Measurements from ENCODE around the gene DAAM1.

The DAAM1 gene

GRCh38 chr14:59292921-59293534 is 104.6 kb downstream of the DAAM1 start:
- DNase-seq (ENCODE audit: low read depth) = no peak

- DNase-seq (ENCODE audit: low read depth) = no peak
These were observed 105.6 kb downstream of the DAAM1 start for GRCh38 chr14:59293935-59294661.

DNA sequence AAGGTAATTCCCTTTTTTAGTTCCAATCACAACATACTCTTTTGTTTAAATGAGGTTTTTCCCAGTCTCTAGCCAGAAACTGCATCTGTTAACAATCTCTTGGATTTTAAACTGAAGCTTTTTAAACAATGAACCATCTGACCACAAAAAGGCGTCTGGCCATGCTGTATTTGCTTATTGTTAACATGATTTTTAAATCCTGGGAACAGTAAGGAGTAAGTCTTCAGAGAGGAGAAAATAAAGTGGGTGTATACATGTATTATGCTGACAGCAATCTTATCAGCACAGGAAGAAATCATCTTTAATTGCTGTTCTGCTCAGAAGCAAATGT is 106.2 kb downstream of the DAAM1 start:
- DNase-seq (ENCODE audit: low read depth) = no peak

- no peak for DNase-seq (ENCODE audit: low read depth)
These were observed 107.5 kb downstream of the DAAM1 start for GRCh38 chr14:59295951-59296350.

DNA sequence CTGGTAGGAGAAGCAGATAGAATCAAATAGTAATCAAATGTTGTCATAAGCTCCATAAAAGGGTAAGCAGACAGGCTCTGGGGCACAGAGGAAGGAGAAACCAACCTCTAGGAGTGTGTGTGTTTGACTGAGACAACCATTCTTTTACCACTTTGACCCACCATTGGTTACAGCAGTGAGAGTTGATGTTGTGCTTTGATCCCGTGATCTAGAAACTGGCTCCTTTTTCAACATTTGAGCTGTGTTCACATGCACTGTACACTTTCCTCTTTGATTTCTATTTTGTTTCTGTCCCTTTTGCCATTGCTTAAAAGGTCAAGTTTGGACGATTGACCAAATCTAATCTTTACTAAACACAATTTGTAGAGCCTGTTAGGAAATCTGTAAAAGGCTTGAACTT is 108.0 kb downstream of the DAAM1 start:
- DNase-seq (ENCODE audit: low read depth) = no peak

- DNase-seq (ENCODE audit: low read depth) = no peak
These were observed 108.8 kb downstream of the DAAM1 start for GRCh38 chr14:59297071-59297776.

DNA sequence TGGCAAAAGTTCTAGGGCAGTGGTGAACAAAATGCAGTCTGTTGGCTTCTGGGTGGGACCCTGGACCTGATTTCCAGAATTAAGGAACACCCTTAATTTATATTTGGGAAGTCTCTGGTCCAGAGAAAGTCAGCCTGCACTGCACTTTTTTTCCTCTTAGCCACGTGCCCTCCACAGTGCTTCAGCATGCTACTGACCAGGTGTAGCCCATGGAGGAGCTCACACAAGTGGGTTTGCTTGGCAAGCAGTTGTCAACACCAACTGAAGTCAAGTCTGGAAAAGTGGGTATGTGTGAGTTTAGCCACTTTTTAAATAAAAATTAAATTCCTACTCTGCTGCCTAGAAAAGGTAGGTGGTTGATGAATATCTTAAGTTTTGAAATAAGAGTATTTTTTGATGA is 111.3 kb downstream of the DAAM1 start:
- DNase-seq (ENCODE audit: low read depth) = no peak

- no peak for DNase-seq (ENCODE audit: low read depth)
These were observed 112.9 kb downstream of the DAAM1 start for GRCh38 chr14:59301354-59301753.

DNA sequence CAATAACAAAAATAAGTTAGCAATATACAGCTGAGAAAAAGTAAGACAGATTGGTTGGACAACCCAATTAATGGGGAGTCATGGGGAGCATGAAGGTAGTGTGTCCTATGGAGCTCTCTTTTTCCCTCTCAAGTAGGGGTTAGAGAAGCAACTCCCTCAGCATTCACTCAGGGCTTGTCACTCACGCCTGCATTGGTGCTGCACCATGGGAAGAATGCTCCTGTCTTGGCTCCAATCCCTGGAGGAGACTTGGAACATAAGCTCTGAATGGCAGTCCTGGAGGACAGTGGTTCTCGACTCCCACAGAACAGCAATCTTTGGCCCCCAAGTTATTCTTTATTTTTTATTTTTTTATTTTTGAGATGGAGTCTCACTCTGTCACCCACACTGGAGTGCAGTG is 113.8 kb downstream of the DAAM1 start:
- DNase-seq (ENCODE audit: low read depth) = no peak

- no peak for DNase-seq (ENCODE audit: low read depth)
These were observed 114.7 kb downstream of the DAAM1 start for GRCh38 chr14:59303216-59303615.

DNA sequence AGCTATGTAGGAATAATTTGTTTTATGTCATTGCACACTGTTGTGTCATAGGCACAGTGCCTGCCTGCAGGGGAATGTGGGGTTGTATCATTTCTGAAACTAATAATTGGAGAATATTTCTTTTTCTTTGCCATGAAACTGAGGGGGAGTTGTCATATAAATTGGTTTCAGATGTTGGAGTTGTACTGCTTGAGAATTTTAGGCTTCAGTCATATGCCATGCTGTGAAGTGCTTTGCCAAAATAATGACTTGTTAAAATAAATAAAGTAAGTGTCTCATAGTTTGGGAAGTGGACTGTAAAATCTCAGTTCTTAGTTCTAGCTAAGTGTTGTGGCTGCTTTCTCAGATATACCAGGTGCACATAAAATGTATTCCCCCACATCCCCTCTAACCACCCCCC is 116.8 kb downstream of the DAAM1 start:
- DNase-seq (ENCODE audit: low read depth) = no peak

GRCh38 chr14:59305836-59306555 is 117.5 kb downstream of the DAAM1 start:
- no peak for DNase-seq (ENCODE audit: low read depth)

DNA sequence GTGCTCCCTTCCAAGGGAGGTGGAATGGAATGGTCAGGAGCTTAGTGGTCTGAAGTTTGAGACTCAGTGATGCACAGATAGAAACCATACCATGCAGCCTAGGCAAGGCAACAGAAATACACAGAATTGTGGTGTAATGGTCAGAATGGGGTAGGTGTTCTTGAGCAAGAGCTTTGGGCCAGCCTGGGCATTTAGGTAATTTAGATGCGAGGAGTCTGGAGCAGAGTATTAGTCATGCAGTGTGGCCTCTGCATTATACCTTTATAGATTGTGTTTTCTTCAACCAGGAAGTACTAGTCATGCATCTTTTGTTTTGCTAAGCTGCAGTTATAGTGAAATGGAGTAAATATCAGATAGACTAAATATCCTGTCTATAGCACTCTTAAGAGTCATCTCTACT is 118.3 kb downstream of the DAAM1 start:
- DNase-seq (ENCODE audit: low read depth) = no peak

DNA sequence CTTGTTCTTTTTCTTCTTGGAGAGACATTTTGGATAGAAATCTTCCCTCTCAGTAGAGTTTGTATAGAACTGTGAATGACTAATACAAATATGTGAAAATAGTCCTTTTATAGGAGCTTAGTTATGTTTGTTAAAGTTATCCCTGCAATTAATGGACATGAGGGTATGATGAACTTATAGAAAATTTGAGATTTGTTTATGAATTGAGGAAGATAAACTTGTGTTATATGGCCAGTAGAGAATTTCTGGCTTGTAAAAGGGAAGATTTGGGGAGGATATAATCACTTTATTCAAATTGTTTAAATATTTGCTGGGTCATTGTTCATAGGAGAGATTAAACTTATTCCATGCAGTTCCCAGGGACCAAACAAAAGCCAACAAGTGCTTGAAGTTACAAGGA is 119.6 kb downstream of the DAAM1 start:
- no peak for DNase-seq (ENCODE audit: low read depth)

DNA sequence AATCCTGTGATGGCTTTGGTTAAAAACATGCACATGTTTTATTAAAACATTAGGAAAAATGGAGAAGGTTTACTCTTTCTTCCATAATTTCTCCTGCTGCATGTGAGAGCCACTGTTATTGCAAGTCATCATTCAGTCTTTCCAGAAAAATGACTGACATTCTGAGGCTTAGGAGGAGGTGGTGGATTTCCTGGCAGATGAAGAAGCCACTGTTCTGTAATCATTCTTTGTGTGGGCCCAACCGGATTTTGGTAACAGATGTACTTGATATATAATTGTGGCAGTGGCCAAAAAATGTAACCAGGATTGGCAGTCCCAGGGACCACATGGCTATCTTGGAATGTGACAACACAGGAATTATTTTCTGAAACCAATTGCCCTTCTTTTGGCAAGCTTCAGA is 120.2 kb downstream of the DAAM1 start:
- DNase-seq (ENCODE audit: low read depth) = no peak

- DNase-seq (ENCODE audit: low read depth) = no peak
These were observed 120.9 kb downstream of the DAAM1 start for GRCh38 chr14:59309291-59309900.

GRCh38 chr14:59310633-59311032 is 122.2 kb downstream of the DAAM1 start:
- DNase-seq (ENCODE audit: low read depth) = no peak

- DNase-seq (ENCODE audit: low read depth) = no peak
These were observed 123.3 kb downstream of the DAAM1 start for GRCh38 chr14:59311723-59312122.

- no peak for DNase-seq (ENCODE audit: low read depth)
These were observed 124.7 kb downstream of the DAAM1 start for GRCh38 chr14:59313144-59313651.

DNA sequence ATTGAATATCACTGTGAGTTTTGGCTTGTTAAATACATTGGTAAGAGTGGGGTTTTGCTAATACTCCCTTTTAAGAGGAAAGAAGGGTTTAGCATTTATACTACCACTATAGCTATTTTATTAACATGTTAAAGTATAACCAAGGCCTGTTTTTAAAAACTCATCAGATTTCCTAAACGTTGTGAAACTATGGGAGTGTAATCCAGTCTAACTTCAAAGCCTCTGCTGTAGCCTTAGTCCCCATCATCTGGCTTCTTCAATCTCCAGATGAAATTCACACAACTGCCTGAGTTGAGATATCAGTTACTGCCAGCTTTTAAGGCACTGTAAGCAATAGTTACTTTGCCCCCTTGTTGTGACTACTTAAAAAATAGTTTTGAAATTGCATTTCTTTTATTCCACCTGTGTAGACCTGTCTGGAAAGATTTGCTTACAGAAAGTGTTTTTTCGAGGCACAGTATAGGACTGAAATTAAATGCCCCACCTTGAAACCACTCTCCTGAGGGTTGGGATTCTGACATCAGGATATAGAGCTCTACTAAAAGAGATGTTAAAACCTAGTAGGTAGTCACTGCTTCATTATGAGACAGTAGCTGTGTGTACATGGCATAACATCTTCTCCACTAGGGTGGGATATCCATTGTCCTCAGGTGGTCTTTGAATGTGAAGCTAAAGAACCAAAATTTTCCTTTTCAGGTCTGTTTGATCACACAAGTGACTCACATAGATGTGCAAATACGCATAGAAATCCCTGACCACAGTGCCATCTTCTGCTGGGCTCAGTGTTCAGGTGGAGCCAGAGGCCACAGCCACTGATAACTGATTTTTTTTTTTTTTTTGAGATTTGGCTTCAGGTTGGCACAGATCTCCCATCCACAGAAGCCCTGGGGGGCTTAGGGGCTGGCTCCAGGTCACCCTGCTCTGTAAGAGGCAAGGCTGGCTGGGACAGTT is 125.5 kb downstream of the DAAM1 start:
- no peak for DNase-seq (ENCODE audit: low read depth)

Data from T-helper 22 cell (primary cell).